HG03139 (cell line): Measurements from ENCODE around the gene HIVEP3.

ENCODE experiments used
- ATAC-seq: cut with Tn5 transposase; IDR thresholded peaks from one replicate; pipeline ENCODE4 v1.9.1; 2021; ENCODE audit not compliant: unreplicated experiment

The HIVEP3 gene

DNA sequence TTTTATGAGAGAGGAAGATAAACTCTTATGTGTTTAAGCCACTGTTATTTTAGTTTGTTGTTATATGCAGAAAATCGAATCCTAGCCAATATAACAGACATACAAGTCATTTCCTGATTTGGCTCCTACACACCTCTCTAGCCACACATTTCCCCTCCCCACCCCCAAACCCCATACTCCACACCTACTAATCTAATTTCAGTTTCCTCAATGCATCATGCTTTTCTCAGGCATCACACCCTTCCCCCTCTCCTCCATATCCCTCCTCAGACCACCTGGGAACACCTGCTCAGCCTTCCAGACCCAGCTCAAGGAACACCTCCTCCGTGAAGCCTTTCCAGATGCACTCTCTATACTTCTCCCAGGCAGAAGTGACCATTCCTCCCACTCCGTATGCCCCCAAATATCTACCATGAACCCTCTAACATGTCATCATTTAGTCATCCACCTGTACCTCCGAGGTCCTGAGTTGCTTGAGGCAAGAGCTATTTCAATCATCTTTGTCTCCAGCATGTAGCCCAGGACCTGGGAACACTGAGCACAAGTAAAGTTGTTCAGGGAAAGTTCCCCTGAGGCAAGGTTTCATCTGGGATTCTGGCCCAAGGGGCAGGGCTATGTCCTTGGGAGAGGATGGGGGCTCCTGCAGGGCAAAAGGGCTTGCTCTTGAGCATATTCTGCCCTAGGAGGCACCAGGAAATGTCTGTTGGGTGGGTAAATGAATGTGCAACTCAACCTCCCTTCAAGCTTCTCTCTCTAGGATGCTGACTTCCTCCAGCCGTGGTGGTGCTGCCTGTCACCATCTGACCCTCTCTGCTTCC is 126.8 kb downstream of the HIVEP3 start:
- no peak for ATAC-seq

DNA sequence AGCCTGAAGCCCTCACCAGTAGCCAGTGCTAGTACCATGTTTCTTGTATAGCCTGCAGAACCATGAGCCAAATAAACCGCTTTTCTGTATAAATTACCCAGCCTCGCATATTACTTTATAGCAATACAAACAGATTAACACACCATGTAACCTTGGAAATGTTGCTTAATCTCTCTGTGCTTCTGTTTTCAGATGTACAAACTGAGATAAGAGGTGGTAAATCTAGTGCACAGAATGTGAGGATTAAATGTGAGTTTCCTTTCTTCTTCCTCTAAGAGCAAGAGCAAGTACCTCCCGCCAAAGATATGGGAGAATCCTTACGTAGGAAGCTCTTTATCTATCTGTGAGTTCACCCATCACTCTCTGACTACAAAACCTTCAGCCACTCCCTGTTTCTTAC is 128.4 kb downstream of the HIVEP3 start:
- no peak for ATAC-seq

DNA sequence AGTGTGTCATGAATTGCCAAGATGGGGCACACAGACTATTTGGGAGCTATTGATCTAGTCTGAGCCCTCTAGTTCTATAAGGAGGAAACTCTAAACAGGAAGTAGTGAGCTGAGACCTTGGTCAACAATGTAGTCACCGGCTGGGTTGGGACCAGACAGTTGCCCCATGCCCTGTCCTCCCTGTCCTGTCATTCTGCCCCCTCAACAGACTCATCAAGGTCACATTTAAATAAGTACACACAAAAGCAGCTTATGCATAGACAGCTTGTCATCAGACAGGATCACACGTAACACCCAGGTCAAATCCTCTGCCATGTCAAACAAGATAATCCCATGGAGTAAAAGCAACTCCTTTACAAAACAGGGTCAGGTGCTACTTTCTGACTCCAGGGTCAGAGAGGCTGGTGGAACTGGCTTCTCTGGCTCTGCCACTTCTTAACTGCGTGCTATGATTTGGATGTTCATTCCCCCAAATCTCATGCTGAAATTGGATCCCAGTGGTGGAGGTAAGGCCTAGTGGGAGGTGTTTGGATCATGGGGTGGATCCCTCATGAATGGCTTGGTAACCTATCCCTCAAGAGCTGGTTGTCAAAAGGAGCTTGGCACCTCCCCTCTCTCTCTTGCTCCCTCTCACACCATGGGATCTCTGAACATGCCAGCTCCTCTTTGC is 128.9 kb downstream of the HIVEP3 start:
- no peak for ATAC-seq

DNA sequence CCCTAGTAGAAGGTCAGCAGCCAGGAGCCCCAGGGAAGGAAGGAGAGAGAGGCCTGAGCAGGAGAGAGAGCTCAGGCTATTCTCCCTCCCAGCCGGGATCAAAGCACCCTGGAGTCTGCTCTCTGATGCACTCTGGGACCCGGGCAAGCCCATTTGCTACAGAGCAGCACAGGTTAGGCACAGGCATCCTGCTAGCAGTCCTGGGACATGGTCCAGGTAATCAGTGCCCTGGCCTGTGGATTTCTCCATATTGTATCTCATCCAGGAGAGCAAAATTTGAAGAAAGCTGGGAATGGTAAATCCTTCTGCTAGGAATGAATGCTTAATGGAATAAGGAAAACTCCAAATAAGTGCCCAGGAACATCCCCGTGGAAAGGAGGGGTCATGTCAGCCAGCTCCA is 130.3 kb downstream of the HIVEP3 start:
- ATAC-seq: no peak

DNA sequence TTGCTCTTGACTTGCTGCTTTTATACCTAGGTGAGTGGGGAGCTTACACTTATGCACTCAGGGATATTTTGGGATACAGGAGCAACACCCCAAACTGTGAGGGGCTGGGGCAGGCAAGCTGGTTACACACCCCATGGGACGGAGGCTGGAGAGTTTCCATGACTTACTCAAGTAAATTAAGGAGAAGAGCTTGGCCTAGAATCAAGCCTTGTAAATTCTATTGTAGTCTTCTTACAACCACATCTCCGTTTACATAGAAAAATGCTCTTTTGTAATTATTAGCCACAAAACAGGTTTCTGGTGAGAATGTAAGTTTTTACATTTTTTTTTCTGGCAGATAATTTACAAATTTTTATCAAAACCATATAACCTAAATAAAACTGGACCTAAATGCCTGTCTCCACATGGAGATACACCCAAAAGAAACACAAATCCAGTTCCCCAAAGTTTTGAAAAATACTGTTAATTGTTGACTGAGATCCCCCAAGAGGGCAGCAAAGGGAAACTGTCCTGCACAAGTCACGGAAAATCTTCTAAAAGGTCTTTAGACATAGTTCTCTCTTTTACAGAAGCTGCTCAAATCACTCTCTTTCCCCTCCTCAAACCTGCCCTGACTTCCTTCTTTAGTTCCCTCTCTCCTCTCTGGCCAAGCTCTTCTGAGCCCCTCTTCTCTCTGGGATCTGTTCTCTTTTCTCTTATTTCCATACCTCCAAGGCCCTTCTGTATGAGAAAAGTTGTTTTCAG is 134.0 kb downstream of the HIVEP3 start:
- ATAC-seq: no peak

DNA sequence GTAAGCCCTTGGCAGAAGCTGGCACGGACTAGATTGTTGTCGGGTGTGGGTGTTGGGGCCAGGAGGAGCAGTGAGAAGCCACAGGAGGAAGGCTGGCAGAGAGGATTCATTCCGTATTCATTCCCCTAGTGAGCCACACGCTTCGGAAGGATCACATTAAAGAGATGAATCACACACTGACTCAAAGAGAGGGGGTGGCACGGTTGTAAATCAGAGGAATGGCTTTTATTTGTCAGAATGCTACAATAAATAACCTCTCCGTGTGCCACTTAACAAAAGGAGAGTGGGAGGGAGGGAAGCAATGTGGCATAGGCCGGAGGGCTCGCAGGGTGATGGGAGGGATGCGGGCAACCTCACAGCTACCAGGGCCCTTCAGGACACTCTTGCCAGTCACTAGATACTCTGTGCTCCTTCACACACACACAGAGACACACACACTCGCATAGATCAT is 135.5 kb downstream of the HIVEP3 start:
- ATAC-seq: no peak

DNA sequence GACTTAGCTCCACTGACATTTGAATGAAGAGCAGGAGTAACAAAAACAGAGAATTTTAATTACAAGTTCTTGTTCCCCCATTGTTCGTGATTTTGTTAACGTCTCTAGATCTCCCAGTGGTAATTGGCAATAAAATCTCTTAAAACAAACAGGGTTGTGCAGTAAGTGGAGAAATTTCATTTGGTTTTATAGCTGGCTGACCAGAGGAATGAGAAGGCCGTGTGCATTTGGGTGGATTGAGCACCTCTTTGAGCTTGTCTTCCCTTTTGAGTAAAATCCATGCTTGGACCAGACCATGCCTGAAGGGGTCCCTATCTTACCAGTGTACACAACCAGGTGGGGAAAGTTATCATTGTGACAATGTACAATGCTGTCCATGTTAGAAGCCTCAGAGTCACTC is 137.8 kb downstream of the HIVEP3 start:
- ATAC-seq: no peak

GRCh38 chr1:41780322-41780721 is 138.4 kb downstream of the HIVEP3 start:
- no peak for ATAC-seq

- ATAC-seq: no peak
Measured at GRCh38 chr1:41779360-41779759, 139.4 kb downstream of the HIVEP3 start.

- no peak for ATAC-seq
Measured at GRCh38 chr1:41777695-41778094, 141.0 kb downstream of the HIVEP3 start.

DNA sequence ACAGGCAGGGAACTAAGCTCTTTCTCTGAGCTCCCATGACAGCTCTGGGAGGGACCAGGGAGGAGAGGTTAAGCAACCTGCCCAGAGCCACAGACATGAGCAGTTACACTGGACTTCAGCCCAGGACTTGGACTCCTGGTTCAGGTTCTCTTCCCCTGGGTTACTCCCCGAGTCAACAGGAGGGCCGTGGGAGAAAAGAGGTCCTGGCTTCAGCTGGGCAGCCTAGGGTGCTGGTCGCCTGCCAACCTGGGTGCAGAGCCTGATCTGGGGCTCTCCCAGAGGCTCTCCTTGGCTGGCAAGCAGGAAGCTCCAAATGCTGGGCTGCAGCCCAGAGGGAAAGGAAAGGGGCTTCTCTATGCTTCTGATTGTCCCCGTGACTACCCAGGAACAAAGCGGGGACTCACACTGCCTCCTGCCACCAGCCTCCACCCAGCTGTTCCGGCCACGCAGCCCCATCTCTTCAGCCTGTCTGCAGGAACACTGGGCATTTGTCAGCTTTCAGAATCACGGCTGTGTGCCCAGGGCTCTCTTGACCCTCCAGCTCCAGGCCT is 141.8 kb downstream of the HIVEP3 start:
- no peak for ATAC-seq

DNA sequence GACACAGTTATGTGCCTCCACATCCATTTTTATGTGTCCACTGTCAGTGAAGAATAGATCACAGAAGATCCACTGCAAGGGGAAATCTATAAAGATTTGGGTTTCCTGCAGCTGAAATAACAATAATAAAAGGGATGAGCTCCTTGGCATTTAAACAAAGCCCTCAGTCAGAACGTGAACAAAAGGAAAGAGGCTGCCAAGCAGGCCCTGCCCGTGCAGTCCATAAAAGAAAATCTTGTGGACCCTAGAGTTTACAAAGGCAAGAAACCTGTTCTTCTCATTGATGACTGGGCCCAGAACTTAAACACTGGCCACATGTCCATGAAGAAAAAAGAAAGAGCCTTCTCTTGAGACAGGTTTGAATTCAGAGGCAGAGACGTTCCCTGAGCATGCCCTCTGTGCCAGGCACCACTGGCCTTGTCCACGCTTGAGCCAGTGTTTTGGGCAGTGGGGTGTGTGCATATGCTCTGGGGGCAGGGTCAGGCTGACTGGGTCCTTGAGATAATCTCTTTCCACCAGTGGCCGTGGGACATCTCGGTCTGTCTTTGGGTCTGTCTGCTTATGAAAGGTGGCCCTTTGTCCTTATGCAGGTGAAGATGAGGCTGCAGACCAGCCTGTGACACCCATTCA is 142.7 kb downstream of the HIVEP3 start:
- ATAC-seq: no peak

DNA sequence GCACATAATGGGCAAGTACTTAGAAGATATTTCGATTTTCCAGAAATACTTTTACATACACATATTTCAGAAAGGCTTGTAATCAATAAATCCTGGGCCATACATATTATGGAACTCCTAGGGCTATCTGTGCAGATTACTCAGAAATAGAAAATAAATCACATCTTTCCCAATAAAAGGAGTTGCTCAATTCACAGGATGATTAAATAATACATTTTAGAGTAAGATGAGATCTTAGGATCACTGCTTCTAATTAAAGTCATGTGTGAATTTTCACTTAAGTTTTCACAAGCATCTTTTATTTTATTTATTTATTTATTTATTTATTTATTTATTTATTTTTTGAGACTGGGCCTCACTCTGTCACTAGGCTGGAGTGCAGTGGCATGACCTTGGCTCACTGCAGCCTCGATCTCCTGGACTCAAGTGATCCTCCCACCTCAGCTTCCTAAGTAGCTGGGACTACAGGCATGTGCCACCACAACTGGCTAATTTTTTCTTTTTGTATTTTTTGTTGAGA is 144.2 kb downstream of the HIVEP3 start:
- no peak for ATAC-seq

GRCh38 chr1:41773842-41774241 is 144.9 kb downstream of the HIVEP3 start:
- no peak for ATAC-seq

GRCh38 chr1:41773144-41773591 is 145.6 kb downstream of the HIVEP3 start:
- no peak for ATAC-seq

- no peak for ATAC-seq
Measured at GRCh38 chr1:41769068-41769467, 149.7 kb downstream of the HIVEP3 start.

- no peak for ATAC-seq
Measured at GRCh38 chr1:41768583-41768982, 150.1 kb downstream of the HIVEP3 start.

DNA sequence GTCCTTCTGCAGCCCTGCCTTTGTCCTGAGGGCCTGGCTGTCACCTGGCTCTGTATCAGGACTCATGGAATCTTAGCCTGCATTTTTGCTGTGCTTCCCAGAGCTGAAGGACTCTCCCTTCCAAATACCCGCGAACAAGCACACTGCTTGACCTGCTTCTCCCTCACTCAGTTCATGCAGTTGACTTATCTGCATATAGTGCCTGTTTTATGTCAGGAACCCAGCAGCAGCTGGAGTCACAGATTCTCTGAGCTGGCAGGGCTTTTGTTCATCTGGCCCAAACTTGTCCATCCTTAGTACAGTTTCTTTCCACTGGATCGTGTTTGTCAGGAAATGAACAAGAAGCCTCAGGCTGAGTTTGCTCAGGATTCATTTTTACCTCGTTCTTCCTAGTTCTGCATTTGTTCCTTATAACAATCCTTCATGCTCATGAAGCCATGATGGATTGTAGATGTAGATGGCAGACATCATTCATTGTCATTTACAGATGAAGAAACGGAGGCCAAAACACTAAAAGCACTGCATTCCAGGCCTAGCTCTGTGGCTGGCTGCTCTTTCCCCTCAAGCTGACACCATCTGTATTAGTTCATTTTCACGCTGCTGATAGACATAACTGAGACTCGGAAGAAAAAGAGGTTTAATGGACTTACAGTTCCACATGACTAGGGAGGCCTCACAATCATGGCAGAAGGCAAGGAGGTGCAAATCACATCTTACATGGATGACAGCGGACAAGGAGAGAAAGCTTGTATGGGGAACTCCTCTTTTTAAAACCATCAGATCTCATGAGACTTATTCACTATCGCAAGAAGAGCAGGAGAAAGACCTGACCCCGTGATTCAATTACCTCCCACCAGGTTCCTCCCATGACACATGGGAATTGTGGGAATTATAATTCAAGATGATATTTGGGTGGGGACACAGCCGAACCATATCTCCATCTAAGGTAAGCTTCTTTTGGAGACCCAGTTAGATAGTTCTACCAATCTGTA is 150.9 kb downstream of the HIVEP3 start:
- no peak for ATAC-seq

DNA sequence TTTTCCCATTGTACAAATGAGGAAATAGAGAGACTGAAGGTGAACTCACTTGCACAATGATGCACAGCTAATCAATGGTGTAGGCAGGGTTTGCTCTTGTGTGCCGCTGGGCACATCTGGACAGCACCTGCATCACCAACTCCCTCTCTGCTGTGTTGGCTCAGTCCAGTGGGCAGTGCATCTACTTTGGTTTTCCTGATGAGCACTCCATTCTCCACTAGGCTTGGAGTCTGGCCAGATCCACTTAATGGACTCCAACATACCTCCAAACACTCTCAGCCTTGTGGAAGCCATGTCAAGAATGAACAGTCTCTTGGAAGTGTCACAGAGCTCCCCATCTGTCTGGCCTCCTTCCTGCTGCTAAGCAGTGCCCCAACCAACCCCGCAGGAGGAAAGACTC is 152.2 kb downstream of the HIVEP3 start:
- no peak for ATAC-seq

- ATAC-seq: no peak
Measured at GRCh38 chr1:41766041-41766440, 152.7 kb downstream of the HIVEP3 start.
